Measurements from ENCODE around the gene ZNF83.
"Not testable (repeated sequence)": the region's sequence is repeated elsewhere in the genome, so short reads cannot be mapped to it uniquely, and the experiment has no call there.

ZNF83 gene

DNA sequence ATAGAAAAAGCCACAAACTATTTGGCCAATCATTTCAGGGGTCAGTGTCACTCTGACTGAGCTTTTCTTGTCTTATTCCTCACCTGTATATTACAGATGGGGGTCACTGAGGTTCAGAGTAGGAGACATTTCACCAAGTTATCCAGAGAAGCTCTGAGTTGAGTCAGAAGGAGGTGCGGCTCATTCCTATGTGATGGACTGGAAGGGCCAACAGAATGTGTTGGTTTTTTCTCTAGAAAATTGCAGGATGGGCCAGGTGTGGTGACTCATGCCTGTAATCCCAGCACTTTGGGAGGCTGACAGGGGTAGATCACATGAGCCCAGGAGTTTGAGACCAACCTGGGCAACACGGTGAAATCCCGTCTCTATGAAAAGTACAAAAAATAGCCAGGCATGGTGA, 24.5 kb upstream of the ZNF83 start:
- no peaks in the 10 kb centered on the region for H3K9me3 Mint-ChIP-seq
- DNase-seq (no peak), ATAC-seq (replicated peaks) (no peak)
- peaks cover 4 to 5% of the 10 kb centered on the region in 2 donors for H3K4me1 Mint-ChIP-seq (ENCODE audit: low read depth in 2 of 2)
- no peak overlapping the region for H3K4me3 Mint-ChIP-seq
- no peak overlapping the region for H3K27ac Mint-ChIP-seq
- peaks cover 14% of the 10 kb centered on the region for H3K36me3 Mint-ChIP-seq (ENCODE audit: insufficient read depth)
- no peaks in the 10 kb centered on the region for H3K27me3 Mint-ChIP-seq

DNA sequence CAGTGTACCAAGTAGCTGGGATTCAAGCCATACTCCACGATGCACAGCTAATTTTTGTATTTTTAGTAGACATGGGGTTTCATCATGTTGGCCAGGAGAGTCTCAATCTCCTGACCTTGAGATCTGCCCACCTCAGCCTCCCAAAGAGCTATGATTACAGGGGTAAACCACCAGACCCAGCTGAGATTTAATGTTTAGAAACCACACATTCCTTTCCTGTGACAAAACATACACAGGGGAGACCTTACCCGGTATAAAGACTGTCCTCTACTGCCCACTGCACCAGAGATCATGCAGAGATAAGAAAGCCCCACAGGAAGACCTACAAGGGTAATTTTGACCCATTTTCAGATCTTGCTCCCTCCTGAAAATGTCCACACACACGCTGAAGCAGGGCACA, 22.8 kb upstream of the ZNF83 start:
- DNase-seq, result no peak
- no peaks in the 10 kb centered on the region for H3K27me3 Mint-ChIP-seq
- H3K4me1 Mint-ChIP-seq (ENCODE audit: low read depth in 2 of 2), result peaks cover 0 to 5% of the 10 kb centered on the region in 2 donors
- H3K27ac Mint-ChIP-seq, result peak overlapping the region; percentile 53 to 81
- no peak overlapping the region for H3K4me3 Mint-ChIP-seq
- no peaks in the 10 kb centered on the region for H3K9me3 Mint-ChIP-seq
- ATAC-seq (replicated peaks), result no peak
- H3K36me3 Mint-ChIP-seq (ENCODE audit: insufficient read depth), result peaks cover 18% of the 10 kb centered on the region

DNA sequence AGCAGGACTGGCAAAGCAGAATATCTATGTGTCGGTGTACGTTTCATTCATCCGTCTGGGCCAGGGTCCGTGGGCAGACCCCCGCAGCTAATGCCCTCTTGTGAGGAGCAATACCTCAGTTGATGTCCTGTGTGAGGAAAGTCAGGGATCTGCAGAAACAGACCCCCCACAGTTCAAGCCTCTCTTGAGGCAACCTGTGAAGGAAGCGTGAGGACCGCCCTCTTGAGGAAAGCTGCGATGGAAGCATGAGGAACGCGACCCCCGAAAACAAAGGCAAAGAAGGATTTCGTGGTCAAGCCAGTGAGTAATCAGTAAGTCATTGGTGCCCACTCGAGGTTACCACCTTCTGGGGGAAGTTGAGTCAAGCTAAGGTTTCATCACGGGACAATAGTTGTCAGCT, 20.9 kb upstream of the ZNF83 start:
- Mint-ChIP-seq H3K4me3 (no peak overlapping the region), H3K27me3 (no peaks in the 10 kb centered on the region), H3K36me3 (ENCODE audit: insufficient read depth) (peaks cover 19% of the 10 kb centered on the region), H3K27ac (peak overlapping the region in 1 of 2 donors; percentile 49), H3K9me3 (no peaks in the 10 kb centered on the region), H3K4me1 (ENCODE audit: low read depth in 2 of 2) (peaks cover 0 to 2% of the 10 kb centered on the region in 2 donors)
- DNase-seq, result no peak
- ATAC-seq (replicated peaks), result no peak

GRCh38 chr19:52658595-52658994, 20.4 kb upstream of the ZNF83 start:
- peaks cover 23% of the 10 kb centered on the region for H3K36me3 Mint-ChIP-seq (ENCODE audit: insufficient read depth)
- H3K27me3 Mint-ChIP-seq, result no peaks in the 10 kb centered on the region
- peak overlapping the region in 1 of 2 donors; percentile 56 for H3K27ac Mint-ChIP-seq
- no peaks in the 10 kb centered on the region for H3K9me3 Mint-ChIP-seq
- DNase-seq (no peak), ATAC-seq (replicated peaks) (no peak)
- H3K4me3 Mint-ChIP-seq, result no peak overlapping the region
- H3K4me1 Mint-ChIP-seq (ENCODE audit: low read depth in 2 of 2), result peaks cover 0 to 2% of the 10 kb centered on the region in 2 donors

DNA sequence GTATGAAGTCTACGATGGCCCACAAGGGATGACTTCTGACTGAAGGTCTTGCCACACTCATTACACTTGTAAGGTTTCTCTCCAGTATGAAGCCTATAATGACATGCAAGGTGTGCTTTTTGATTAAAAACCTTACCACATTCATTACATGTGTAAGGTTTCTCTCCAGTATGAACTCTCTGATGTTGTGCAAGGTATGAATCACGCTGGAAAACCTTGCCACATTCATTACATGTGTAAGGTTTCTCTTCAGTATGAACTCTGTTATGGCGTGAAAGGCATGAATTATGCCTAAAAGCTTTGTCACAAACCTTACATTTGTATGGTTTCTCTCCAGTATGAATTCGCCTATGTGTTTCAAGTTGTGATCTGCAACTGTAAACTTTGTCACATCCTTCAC, 15.0 kb upstream of the ZNF83 start:
- ATAC-seq (replicated peaks) (no peak), DNase-seq (no peak)
- Mint-ChIP-seq H3K4me1 (ENCODE audit: low read depth in 2 of 2) (no peaks in the 10 kb centered on the region), H3K4me3 (no peak overlapping the region), H3K36me3 (ENCODE audit: insufficient read depth) (peaks cover 15% of the 10 kb centered on the region), H3K9me3 (peaks cover 0 to 2% of the 10 kb centered on the region in 2 donors), H3K27ac (no peak overlapping the region), H3K27me3 (no peaks in the 10 kb centered on the region)

GRCh38 chr19:52651956-52652355, 13.8 kb upstream of the ZNF83 start:
- no peak for ATAC-seq (replicated peaks)
- H3K36me3 Mint-ChIP-seq (ENCODE audit: insufficient read depth), result peaks cover 17% of the 10 kb centered on the region
- H3K4me1 Mint-ChIP-seq (ENCODE audit: low read depth in 2 of 2), result no peaks in the 10 kb centered on the region
- H3K27ac Mint-ChIP-seq, result no peak overlapping the region
- peaks cover 2 to 13% of the 10 kb centered on the region in 2 donors for H3K9me3 Mint-ChIP-seq
- H3K4me3 Mint-ChIP-seq, result no peak overlapping the region
- no peaks in the 10 kb centered on the region for H3K27me3 Mint-ChIP-seq
- DNase-seq, result no peak

GRCh38 chr19:52648336-52649016, 10.3 kb upstream of the ZNF83 start:
- H3K27ac Mint-ChIP-seq, result peak overlapping the region in 1 of 2 donors; percentile 52
- H3K4me1 Mint-ChIP-seq (ENCODE audit: low read depth in 2 of 2), result no peaks in the 10 kb centered on the region
- H3K36me3 Mint-ChIP-seq (ENCODE audit: insufficient read depth), result peaks cover 6% of the 10 kb centered on the region
- ATAC-seq (replicated peaks) (no peak), DNase-seq (no peak)
- H3K4me3 Mint-ChIP-seq, result no peak overlapping the region
- no peaks in the 10 kb centered on the region for H3K27me3 Mint-ChIP-seq
- peaks cover 2 to 13% of the 10 kb centered on the region in 2 donors for H3K9me3 Mint-ChIP-seq

DNA sequence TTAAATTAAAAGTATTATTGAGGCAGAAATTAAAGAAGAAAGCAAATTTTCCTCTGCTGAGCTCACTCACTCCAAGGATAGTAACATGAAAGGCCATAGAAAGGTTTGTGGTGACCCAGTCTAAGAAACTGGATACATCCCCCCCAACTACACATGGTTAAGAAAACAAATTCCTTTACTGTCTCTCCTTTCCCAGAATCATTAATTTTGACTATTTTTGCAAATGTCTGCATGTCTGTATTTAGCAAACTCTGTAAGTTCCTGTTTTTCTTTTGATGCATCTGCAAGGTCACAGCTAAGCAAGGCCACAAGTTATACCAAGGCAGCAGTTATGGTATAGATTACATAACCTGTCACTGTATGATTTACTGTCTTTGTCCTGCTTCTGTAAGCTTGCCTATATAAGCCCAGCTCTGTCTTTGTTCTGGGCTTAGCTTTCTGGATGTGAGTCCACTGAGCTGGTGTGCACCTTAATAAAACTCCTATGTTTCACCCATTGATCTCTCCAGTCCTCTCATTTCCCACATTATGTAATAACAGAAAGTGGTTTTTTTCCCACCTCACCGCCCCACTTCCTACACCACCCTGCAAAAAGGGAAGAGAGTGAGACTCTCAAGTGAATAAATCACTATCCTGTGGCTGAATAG, 8.5 kb upstream of the ZNF83 start:
- Mint-ChIP-seq H3K4me3 (no peak overlapping the region), H3K27me3 (no peaks in the 10 kb centered on the region), H3K27ac (no peak overlapping the region), H3K4me1 (ENCODE audit: low read depth in 2 of 2) (no peaks in the 10 kb centered on the region), H3K9me3 (peaks cover 2 to 13% of the 10 kb centered on the region in 2 donors), H3K36me3 (ENCODE audit: insufficient read depth) (peaks cover 2% of the 10 kb centered on the region)
- DNase-seq (no peak), ATAC-seq (replicated peaks) (no peak)

GRCh38 chr19:52640916-52641315, 2.8 kb upstream of the ZNF83 start:
- H3K36me3 Mint-ChIP-seq (ENCODE audit: insufficient read depth), result peaks cover 28% of the 10 kb centered on the region
- no peak for DNase-seq
- no peaks in the 10 kb centered on the region for H3K9me3 Mint-ChIP-seq
- no peak overlapping the region for H3K4me3 Mint-ChIP-seq
- no peak for ATAC-seq (replicated peaks)
- H3K4me1 Mint-ChIP-seq (ENCODE audit: low read depth in 2 of 2), result peaks cover 11 to 15% of the 10 kb centered on the region in 2 donors
- H3K27ac Mint-ChIP-seq, result no peak overlapping the region
- H3K27me3 Mint-ChIP-seq, result no peaks in the 10 kb centered on the region

DNA sequence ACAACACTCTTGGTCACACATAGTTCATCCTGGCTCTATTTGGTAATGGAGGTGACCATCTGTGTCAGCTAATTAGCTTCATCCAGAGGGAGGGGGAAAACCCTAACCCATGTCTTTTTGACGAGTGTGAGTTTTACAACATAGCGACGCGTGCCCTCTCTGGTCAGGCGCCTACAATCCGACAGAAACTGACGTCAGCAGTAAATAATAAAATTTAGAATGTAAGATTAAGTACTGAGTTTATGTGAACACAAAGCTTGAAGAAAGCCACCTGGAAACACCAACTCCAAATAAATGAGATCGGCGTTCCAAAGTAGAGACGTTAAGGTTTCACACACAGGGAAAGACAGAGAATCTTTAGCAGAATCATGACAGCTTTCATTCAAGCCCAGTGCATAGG, 1.8 kb upstream of the ZNF83 start:
- Mint-ChIP-seq H3K27me3 (no peaks in the 10 kb centered on the region), H3K36me3 (ENCODE audit: insufficient read depth) (peaks cover 28% of the 10 kb centered on the region), H3K4me3 (peak overlapping the region; percentile 12 to 92), H3K4me1 (ENCODE audit: low read depth in 2 of 2) (peaks cover 12 to 15% of the 10 kb centered on the region in 2 donors), H3K27ac (no peak overlapping the region), H3K9me3 (no peaks in the 10 kb centered on the region)
- no peak for DNase-seq
- ATAC-seq (replicated peaks), result no peak

- DNase-seq (no peak), ATAC-seq (replicated peaks) (peak; percentile 5)
- Mint-ChIP-seq H3K9me3 (no peaks in the 10 kb centered on the region), H3K4me1 (ENCODE audit: low read depth in 2 of 2) (peaks cover 13 to 15% of the 10 kb centered on the region in 2 donors), H3K27ac (peak overlapping the region in 1 of 2 donors; percentile 99), H3K4me3 (peak overlapping the region; percentile 88 to 92), H3K36me3 (ENCODE audit: insufficient read depth) (peaks cover 31% of the 10 kb centered on the region), H3K27me3 (no peaks in the 10 kb centered on the region)
These were observed 446 bp upstream of the ZNF83 start for GRCh38 chr19:52638601-52639000.

- peaks cover 37% of the 10 kb centered on the region for H3K36me3 Mint-ChIP-seq (ENCODE audit: insufficient read depth)
- peak overlapping the region; percentile 15 to 99 for H3K27ac Mint-ChIP-seq
These were observed 2.2 kb downstream of the ZNF83 start for GRCh38 chr19:52635786-52636570.

GRCh38 chr19:52627441-52627840, 10.7 kb downstream of the ZNF83 start:
- not testable (repeated sequence) for H3K27ac Mint-ChIP-seq; H3K4me3 Mint-ChIP-seq; H3K27me3 Mint-ChIP-seq; DNase-seq; ATAC-seq (replicated peaks); H3K9me3 Mint-ChIP-seq
- peaks cover 16% of the 10 kb centered on the region for H3K36me3 Mint-ChIP-seq (ENCODE audit: insufficient read depth)
- H3K4me1 Mint-ChIP-seq (ENCODE audit: low read depth in 2 of 2), result peaks cover 29 to 31% of the 10 kb centered on the region in 2 donors

More at GRCh38 chr19:52635786-52636570, 2.2 kb downstream of the ZNF83 start:
- ATAC-seq (replicated peaks), result no peak
- no peaks in the 10 kb centered on the region for H3K9me3 Mint-ChIP-seq
- no peaks in the 10 kb centered on the region for H3K27me3 Mint-ChIP-seq
- peaks cover 28 to 30% of the 10 kb centered on the region in 2 donors for H3K4me1 Mint-ChIP-seq (ENCODE audit: low read depth in 2 of 2)
- H3K4me3 Mint-ChIP-seq, result peak overlapping the region; percentile 88 to 92
- DNase-seq, result no peak

Measured in effector memory CD8-positive, alpha-beta T cell (primary cell).